Endometrium (tissue), 2 donors: ENCODE results near the gene KRTAP10-6.
"Not testable (repeated sequence)": the region's sequence is repeated elsewhere in the genome, so short reads cannot be mapped to it uniquely, and the experiment has no call there.

Experiments
- FAIRE-seq: peaks from 2 replicates; lab custom pipeline; 2012; peaks lifted over from hg19 to GRCh38; lab: Jason Lieb, UNC
- donor health status: control.
- donor health status: control.

The KRTAP10-6 gene

GRCh38 chr21:44555200-44555875, 37.0 kb downstream of the KRTAP10-6 start:
- FAIRE-seq: no peak

- no peak for FAIRE-seq
Observed at GRCh38 chr21:44552681-44553080, 39.6 kb downstream of the KRTAP10-6 start.

GRCh38 chr21:44552136-44552535, 40.2 kb downstream of the KRTAP10-6 start:
- FAIRE-seq: no peak

- no peak for FAIRE-seq
Observed at GRCh38 chr21:44551340-44551961, 40.9 kb downstream of the KRTAP10-6 start, which contains the start of gene KRTAP10-2. TSS of gene KRTAP10-2 (minus strand) at chr21:44551505. CDS start at chr21:44551458, 47 bp downstream.

GRCh38 chr21:44550807-44551206, 41.5 kb downstream of the KRTAP10-6 start:
- no peak for FAIRE-seq

GRCh38 chr21:44550285-44550684, 42.0 kb downstream of the KRTAP10-6 start:
- FAIRE-seq: not testable (repeated sequence)

GRCh38 chr21:44549525-44550211, 42.6 kb downstream of the KRTAP10-6 start:
- no peak for FAIRE-seq

- FAIRE-seq: no peak
Observed at GRCh38 chr21:44548922-44549321, 43.4 kb downstream of the KRTAP10-6 start.

- no peak for FAIRE-seq
Observed at GRCh38 chr21:44548381-44548780, 43.9 kb downstream of the KRTAP10-6 start.

- no peak for FAIRE-seq
Observed at GRCh38 chr21:44547656-44548331, 44.5 kb downstream of the KRTAP10-6 start.

- FAIRE-seq: no peak
Observed at GRCh38 chr21:44544566-44544965, 47.7 kb downstream of the KRTAP10-6 start.

GRCh38 chr21:44542716-44543115, 49.6 kb downstream of the KRTAP10-6 start:
- no peak for FAIRE-seq
